BLaER1 treated with 17β-estradiol and CSF1 and Interleukin-3, amounts not matched to agents 10 nM and 100 nM (cell line): ENCODE results near the gene ABCC3.

Source experiments
- H3K27ac ChIP-seq, 11 experiments: shearing (Covaris generic); formaldehyde crosslinking; 2 replicates each; pipeline ENCODE4 v1.8.1; 2022
- H3K27me3 ChIP-seq, 11 experiments: shearing (Covaris generic); formaldehyde crosslinking; 2 replicates each; pipeline ENCODE4 v1.8.1; 2022
- H3K36me3 ChIP-seq, 11 experiments: shearing (Covaris generic); formaldehyde crosslinking; 2 replicates each; pipeline ENCODE4 v1.8.1; 2022
- H3K4me1 ChIP-seq, 10 experiments: shearing (Covaris generic); formaldehyde crosslinking; 2 replicates each; pipeline ENCODE4 v1.8.1; 2022
- H3K4me2 ChIP-seq, 11 experiments: shearing (Covaris generic); formaldehyde crosslinking; 2 replicates each; pipeline ENCODE4 v1.8.1; 2022
- H3K4me3 ChIP-seq, 10 experiments: shearing (Covaris generic); formaldehyde crosslinking; 2 replicates each; pipeline ENCODE4 v1.8.1; 2022
- H3K9ac ChIP-seq, 11 experiments: shearing (Covaris generic); formaldehyde crosslinking; 2 replicates each; pipeline ENCODE4 v1.8.1; 2022
- H3K9me3 ChIP-seq, 11 experiments: shearing (Covaris generic); formaldehyde crosslinking; replicated peaks in 1 of 11; 2 replicates each; pipeline ENCODE4 v1.8.1; 2022
- H4K20me1 ChIP-seq, 11 experiments: shearing (Covaris generic); formaldehyde crosslinking; 2 replicates each; pipeline ENCODE4 v1.8.1; 2022
- Cebpa-rat ChIP-seq, 11 experiments: shearing (Covaris generic); IDR thresholded peaks; 2 replicates each; pipeline ENCODE4 v1.8.1; 2022

Gene ABCC3

GRCh38 chr17:50647187-50647586, 12.5 kb downstream of the ABCC3 start:
- H3K36me3 ChIP-seq, result no peaks in the 10 kb centered on the region
- H4K20me1 ChIP-seq, result no peaks in the 10 kb centered on the region; a peak in 1 of 22 replicates
- no peak overlapping the region for H3K4me2 ChIP-seq
- H3K9ac ChIP-seq, result no peak overlapping the region
- no peak for TF ChIP-seq Cebpa-rat (IDR thresholded peaks at IDR 0.05)
- H3K27me3 ChIP-seq, result no peaks in the 10 kb centered on the region
- no peak overlapping the region for H3K27ac ChIP-seq
- H3K4me3 ChIP-seq, result no peak overlapping the region
- H3K9me3 ChIP-seq, result peaks cover 0 to 2% (median under 1%) of the 10 kb centered on the region in 11 experiments; a peak in 9 of 22 replicates
- H3K4me1 ChIP-seq, result 0 out of 20 replicates have a peak, but pooled peaks cover 0 to 6% (median 0%) of the 10 kb centered on the region in 10 experiments

GRCh38 chr17:50649042-50649908, 14.6 kb downstream of the ABCC3 start:
- H3K27ac ChIP-seq, result no peak overlapping the region
- H3K4me1 ChIP-seq, result no peaks in the 10 kb centered on the region
- no peak overlapping the region for H3K4me2 ChIP-seq
- H3K4me3 ChIP-seq, result no peak overlapping the region
- H3K27me3 ChIP-seq, result no peaks in the 10 kb centered on the region
- no peak for TF ChIP-seq Cebpa-rat (IDR thresholded peaks at IDR 0.05)
- H3K9me3 ChIP-seq, result peaks cover 6 to 19% (median 14%) of the 10 kb centered on the region in 11 experiments
- no peaks in the 10 kb centered on the region for H4K20me1 ChIP-seq
- H3K36me3 ChIP-seq, result no peaks in the 10 kb centered on the region
- H3K9ac ChIP-seq, result no peak overlapping the region

GRCh38 chr17:50651661-50652060, 17.0 kb downstream of the ABCC3 start:
- H3K9me3 ChIP-seq, result peaks cover 6 to 19% (median 14%) of the 10 kb centered on the region in 11 experiments
- H4K20me1 ChIP-seq, result no peaks in the 10 kb centered on the region; a peak in 1 of 22 replicates
- no peaks in the 10 kb centered on the region for H3K27me3 ChIP-seq
- no peaks in the 10 kb centered on the region for H3K4me1 ChIP-seq
- no peak overlapping the region for H3K4me2 ChIP-seq
- no peaks in the 10 kb centered on the region for H3K36me3 ChIP-seq
- no peak overlapping the region for H3K9ac ChIP-seq
- H3K4me3 ChIP-seq, result no peak overlapping the region
- TF ChIP-seq Cebpa-rat (IDR thresholded peaks at IDR 0.05), result no peak
- no peak overlapping the region for H3K27ac ChIP-seq

GRCh38 chr17:50653738-50654137, 19.1 kb downstream of the ABCC3 start:
- H4K20me1 ChIP-seq, result no peaks in the 10 kb centered on the region; a peak in 1 of 22 replicates
- no peak overlapping the region for H3K9ac ChIP-seq
- no peaks in the 10 kb centered on the region for H3K4me1 ChIP-seq
- no peak for TF ChIP-seq Cebpa-rat (IDR thresholded peaks at IDR 0.05)
- H3K27ac ChIP-seq, result no peak overlapping the region
- H3K36me3 ChIP-seq, result no peaks in the 10 kb centered on the region
- H3K27me3 ChIP-seq, result no peaks in the 10 kb centered on the region
- H3K4me2 ChIP-seq, result no peak overlapping the region
- H3K4me3 ChIP-seq, result no peak overlapping the region
- peaks cover 6 to 19% (median 14%) of the 10 kb centered on the region in 11 experiments for H3K9me3 ChIP-seq

- H3K36me3 ChIP-seq, result no peaks in the 10 kb centered on the region
- H3K27ac ChIP-seq, result no peak overlapping the region; a peak in 1 of 22 replicates
- peaks cover 0 to 25% (median 17%) of the 10 kb centered on the region in 10 experiments; a peak in 16 of 20 replicates for H3K4me1 ChIP-seq
- no peaks in the 10 kb centered on the region for H3K27me3 ChIP-seq
- TF ChIP-seq Cebpa-rat (IDR thresholded peaks at IDR 0.05), result no peak
- H3K4me3 ChIP-seq, result no peak overlapping the region
- H4K20me1 ChIP-seq, result no peaks in the 10 kb centered on the region; a peak in 1 of 22 replicates
- H3K9me3 ChIP-seq, result peaks cover 6 to 19% (median 14%) of the 10 kb centered on the region in 11 experiments
- H3K9ac ChIP-seq, result no peak overlapping the region
- H3K4me2 ChIP-seq, result no peak overlapping the region
Measured at GRCh38 chr17:50656509-50656908, 21.8 kb downstream of the ABCC3 start.

GRCh38 chr17:50657054-50657453, 22.4 kb downstream of the ABCC3 start:
- Histone ChIP-seq H3K4me3 (no peak overlapping the region), H3K36me3 (no peaks in the 10 kb centered on the region), H3K27me3 (no peaks in the 10 kb centered on the region), H3K9me3 (peaks cover 6 to 19% (median 13%) of the 10 kb centered on the region in 11 experiments), H3K9ac (no peak overlapping the region), H4K20me1 (no peaks in the 10 kb centered on the region; a peak in 1 of 22 replicates), H3K4me2 (no peak overlapping the region), H3K27ac (no peak overlapping the region; a peak in 1 of 22 replicates), H3K4me1 (peaks cover 0 to 31% (median 22%) of the 10 kb centered on the region in 10 experiments; a peak in 17 of 20 replicates)
- TF ChIP-seq Cebpa-rat (IDR thresholded peaks at IDR 0.05), result no peak

GRCh38 chr17:50657627-50658026, 22.9 kb downstream of the ABCC3 start:
- Histone ChIP-seq H4K20me1 (no peaks in the 10 kb centered on the region; a peak in 1 of 22 replicates), H3K36me3 (no peaks in the 10 kb centered on the region), H3K4me3 (no peak overlapping the region), H3K4me2 (no peak overlapping the region), H3K27ac (no peak overlapping the region; a peak in 1 of 22 replicates), H3K27me3 (no peaks in the 10 kb centered on the region), H3K4me1 (peaks cover 0 to 37% (median 28%) of the 10 kb centered on the region in 10 experiments; a peak in 17 of 20 replicates), H3K9ac (no peak overlapping the region), H3K9me3 (peaks cover 3 to 13% (median 8%) of the 10 kb centered on the region in 11 experiments)
- TF ChIP-seq Cebpa-rat (IDR thresholded peaks at IDR 0.05), result no peak

- TF ChIP-seq Cebpa-rat (IDR thresholded peaks at IDR 0.05), result no peak
- H3K9me3 ChIP-seq, result peaks cover 0 to 3% (median 0%) of the 10 kb centered on the region in 11 experiments; a peak in 11 of 22 replicates
- H3K4me1 ChIP-seq, result peaks cover 0 to 46% (median 29%) of the 10 kb centered on the region in 10 experiments; a peak in 17 of 20 replicates
- no peaks in the 10 kb centered on the region for H3K27me3 ChIP-seq
- peak overlapping the region in 2 of 11 experiments; percentile 7 to 35; a peak in 1 of 22 replicates for H3K9ac ChIP-seq
- H3K36me3 ChIP-seq, result no peaks in the 10 kb centered on the region
- no peak overlapping the region for H3K4me2 ChIP-seq
- no peak overlapping the region for H3K4me3 ChIP-seq
- peak overlapping the region in 3 of 11 experiments; percentile 10 to 35 (median 27); a peak in 4 of 22 replicates for H3K27ac ChIP-seq
- H4K20me1 ChIP-seq, result no peaks in the 10 kb centered on the region; a peak in 1 of 22 replicates
Measured at GRCh38 chr17:50658616-50659015, 23.9 kb downstream of the ABCC3 start.

GRCh38 chr17:50659179-50659578, 24.5 kb downstream of the ABCC3 start:
- no peaks in the 10 kb centered on the region for H3K36me3 ChIP-seq
- H3K27me3 ChIP-seq, result no peaks in the 10 kb centered on the region
- H3K9ac ChIP-seq, result no peak overlapping the region
- H3K4me1 ChIP-seq, result peaks cover 0 to 52% (median 29%) of the 10 kb centered on the region in 10 experiments; a peak in 17 of 20 replicates
- no peaks in the 10 kb centered on the region; a peak in 1 of 22 replicates for H4K20me1 ChIP-seq
- TF ChIP-seq Cebpa-rat (IDR thresholded peaks at IDR 0.05), result no peak
- H3K4me3 ChIP-seq, result no peak overlapping the region
- H3K4me2 ChIP-seq, result 0 out of 22 replicates have a peak overlapping the region, but pooled peaks of 1 of the 11 experiments have one; percentile 68
- H3K9me3 ChIP-seq, result no peaks in the 10 kb centered on the region
- H3K27ac ChIP-seq, result peak overlapping the region in 4 of 11 experiments; percentile 14 to 81 (median 28); a peak in 5 of 22 replicates
